Gastroesophageal sphincter (tissue), 3 donors: ENCODE measurements around the gene OR5D14.

ENCODE experiments used
- EP300 ChIP-seq: sonication (generic); formaldehyde crosslinking; IDR thresholded peaks from one replicate; pipeline ENCODE4 v1.6.1; 2017; ENCODE audit warnings: antibody characterized with exemption, mild to moderate bottlenecking
- POLR2A ChIP-seq, 2 donors: fragments of 450-650 bp; IDR thresholded peaks; one replicate each; pipeline ENCODE4 v1.6.1; 2017; ENCODE audit warnings: antibody characterized with exemption in 2 of 2, mild to moderate bottlenecking in 2 of 2, moderate library complexity in 1 of 2
- TF ChIP-seq, protein P1 (sequence below), 4 experiments: fragments of 200-600 bp in 2 of 4; fragments of 450-650 bp in 2 of 4; sonication (generic) in 1 of 4; IDR thresholded peaks; one replicate each; pipeline ENCODE4 v1.5.1; 2017 to 2019; ENCODE audit warnings: antibody characterized with exemption in 4 of 4, mild to moderate bottlenecking in 2 of 4, moderate library complexity in 2 of 4

DNA sequence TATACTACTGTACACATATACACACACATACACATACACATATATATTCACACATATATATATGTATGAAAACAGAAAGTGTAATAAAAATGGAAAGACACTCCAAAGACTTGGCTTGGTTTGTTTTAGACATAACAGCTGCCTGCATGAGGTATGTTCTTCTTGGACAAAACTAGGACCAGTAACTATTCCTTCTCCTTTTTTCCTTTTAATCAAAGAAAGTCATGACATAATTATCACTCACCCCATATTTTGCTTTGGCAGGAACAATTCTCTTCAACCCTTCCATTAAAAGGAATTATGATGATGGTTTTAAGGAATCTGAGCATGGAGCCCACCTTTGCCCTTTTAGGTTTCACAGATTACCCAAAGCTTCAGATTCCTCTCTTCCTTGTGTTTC lies at the start of gene OR5D14:
- TF ChIP-seq, protein P1, sequence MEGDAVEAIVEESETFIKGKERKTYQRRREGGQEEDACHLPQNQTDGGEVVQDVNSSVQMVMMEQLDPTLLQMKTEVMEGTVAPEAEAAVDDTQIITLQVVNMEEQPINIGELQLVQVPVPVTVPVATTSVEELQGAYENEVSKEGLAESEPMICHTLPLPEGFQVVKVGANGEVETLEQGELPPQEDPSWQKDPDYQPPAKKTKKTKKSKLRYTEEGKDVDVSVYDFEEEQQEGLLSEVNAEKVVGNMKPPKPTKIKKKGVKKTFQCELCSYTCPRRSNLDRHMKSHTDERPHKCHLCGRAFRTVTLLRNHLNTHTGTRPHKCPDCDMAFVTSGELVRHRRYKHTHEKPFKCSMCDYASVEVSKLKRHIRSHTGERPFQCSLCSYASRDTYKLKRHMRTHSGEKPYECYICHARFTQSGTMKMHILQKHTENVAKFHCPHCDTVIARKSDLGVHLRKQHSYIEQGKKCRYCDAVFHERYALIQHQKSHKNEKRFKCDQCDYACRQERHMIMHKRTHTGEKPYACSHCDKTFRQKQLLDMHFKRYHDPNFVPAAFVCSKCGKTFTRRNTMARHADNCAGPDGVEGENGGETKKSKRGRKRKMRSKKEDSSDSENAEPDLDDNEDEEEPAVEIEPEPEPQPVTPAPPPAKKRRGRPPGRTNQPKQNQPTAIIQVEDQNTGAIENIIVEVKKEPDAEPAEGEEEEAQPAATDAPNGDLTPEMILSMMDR (IDR thresholded peaks at IDR 0.05): no peak
- no peak for TF ChIP-seq POLR2A (IDR thresholded peaks at IDR 0.05)
- no peak for TF ChIP-seq EP300
